Activated CD4-positive, alpha-beta T cell treated with anti-CD3 and anti-CD28 coated beads, Interleukin-2, Interleukin-6, amounts not matched to agents 100 ng/mL and 50 ng/mL, durations not matched to agents 16 hours and 8 hours (primary cell): ENCODE measurements around the gene TGFBRAP1.

Experiments used
- DNase-seq: peaks from one replicate; pipeline ENCODE4 v3.0.0-alpha.2; 2020

The TGFBRAP1 gene

GRCh38 chr2:105313877-105314276, 15.7 kb downstream of the TGFBRAP1 start:
- no peak for DNase-seq

GRCh38 chr2:105309147-105309545, 20.4 kb downstream of the TGFBRAP1 start:
- DNase-seq: no peak

GRCh38 chr2:105308382-105309146, 21.0 kb downstream of the TGFBRAP1 start:
- no peak for DNase-seq

- DNase-seq: no peak
These were observed 21.6 kb downstream of the TGFBRAP1 start for GRCh38 chr2:105307962-105308361.

GRCh38 chr2:105307550-105307949, 22.0 kb downstream of the TGFBRAP1 start:
- DNase-seq: no peak

GRCh38 chr2:105307146-105307545, 22.4 kb downstream of the TGFBRAP1 start:
- no peak for DNase-seq

- DNase-seq: peak; percentile 25
These were observed 27.9 kb downstream of the TGFBRAP1 start for GRCh38 chr2:105301646-105302045.

GRCh38 chr2:105299290-105299689, 30.2 kb downstream of the TGFBRAP1 start:
- DNase-seq: no peak

GRCh38 chr2:105298017-105298416, 31.5 kb downstream of the TGFBRAP1 start:
- no peak for DNase-seq

- no peak for DNase-seq
These were observed 32.3 kb downstream of the TGFBRAP1 start for GRCh38 chr2:105297216-105297615.

- DNase-seq: no peak
These were observed 33.4 kb downstream of the TGFBRAP1 start for GRCh38 chr2:105296017-105296611.

GRCh38 chr2:105294844-105295481, 34.6 kb downstream of the TGFBRAP1 start:
- peak; percentile 47 for DNase-seq

- DNase-seq: no peak
These were observed 35.5 kb downstream of the TGFBRAP1 start for GRCh38 chr2:105294046-105294445.

- DNase-seq: no peak
These were observed 37.6 kb downstream of the TGFBRAP1 start for GRCh38 chr2:105291981-105292380.

- no peak for DNase-seq
These were observed 38.4 kb downstream of the TGFBRAP1 start for GRCh38 chr2:105290981-105291660.

- DNase-seq: no peak
These were observed 41.4 kb downstream of the TGFBRAP1 start for GRCh38 chr2:105288133-105288532.

- peak; percentile 37 for DNase-seq
These were observed 41.8 kb downstream of the TGFBRAP1 start for GRCh38 chr2:105287692-105288091.

GRCh38 chr2:105283532-105283931, 46.0 kb downstream of the TGFBRAP1 start:
- no peak for DNase-seq

- DNase-seq: no peak
These were observed 49.3 kb downstream of the TGFBRAP1 start for GRCh38 chr2:105280281-105280680.

GRCh38 chr2:105279126-105279525, 50.4 kb downstream of the TGFBRAP1 start:
- no peak for DNase-seq

- DNase-seq: no peak
These were observed 50.9 kb downstream of the TGFBRAP1 start for GRCh38 chr2:105278654-105279053.

GRCh38 chr2:105274046-105274445, 55.5 kb downstream of the TGFBRAP1 start:
- no peak for DNase-seq

GRCh38 chr2:105272176-105272575, 57.4 kb downstream of the TGFBRAP1 start:
- DNase-seq: no peak
